GM20431 (cell line): ENCODE data around the gene TACSTD2.
"Not testable (repeated sequence)": the region's sequence is repeated elsewhere in the genome, so short reads cannot be mapped to it uniquely, and the experiment has no call there.

Experiments used
- in situ Hi-C: fragments of 300-500 bp; cut with MseI, MboI; formaldehyde crosslinking; loops from one replicate; pipeline ENCODE4 v1.15.0; 2020; ENCODE audit warnings: low sequenced_read_pairs; ENCODE audit not compliant: unreplicated experiment

The TACSTD2 gene

DNA sequence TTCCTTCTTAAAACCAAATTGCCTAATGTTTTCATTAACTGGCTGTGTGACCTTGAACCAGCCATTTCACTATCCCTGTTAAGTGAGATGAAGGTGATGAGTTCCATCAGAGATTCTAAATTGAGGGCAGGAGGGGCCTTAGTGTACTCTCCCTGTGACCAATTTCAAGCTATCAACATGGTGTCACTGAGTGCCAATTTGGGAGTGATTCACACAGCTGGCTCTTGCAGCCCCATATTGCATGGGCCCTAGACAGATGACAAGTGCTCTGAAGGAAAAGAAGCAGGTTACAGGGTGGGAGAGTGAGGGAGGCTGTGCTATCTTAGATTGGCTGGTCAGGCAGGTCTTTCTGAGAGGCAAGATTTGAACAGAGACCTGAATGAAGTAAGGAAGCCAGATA is 13.0 kb upstream of the TACSTD2 start:
- in situ Hi-C loops, result no loop called here

DNA sequence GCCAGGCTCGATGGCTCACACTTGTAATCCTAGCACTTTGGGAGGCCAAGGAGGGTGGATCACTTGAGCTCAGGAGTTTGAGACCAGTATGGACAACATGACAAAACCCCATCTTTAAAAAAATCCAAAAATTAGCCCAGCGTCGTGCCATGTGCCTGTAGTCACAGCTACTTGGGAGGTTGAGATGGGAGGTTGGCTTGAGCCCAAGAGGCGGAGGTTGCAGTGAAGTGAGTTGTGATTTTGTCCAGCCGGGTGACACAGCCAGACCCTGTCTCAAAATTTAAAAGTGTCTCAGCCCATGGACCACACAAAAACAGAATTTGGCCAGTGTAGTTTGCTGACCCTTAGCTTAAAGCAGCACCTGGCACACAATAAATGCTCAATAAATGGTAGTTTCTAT is 11.3 kb upstream of the TACSTD2 start:
- in situ Hi-C loops, result no loop called here

DNA sequence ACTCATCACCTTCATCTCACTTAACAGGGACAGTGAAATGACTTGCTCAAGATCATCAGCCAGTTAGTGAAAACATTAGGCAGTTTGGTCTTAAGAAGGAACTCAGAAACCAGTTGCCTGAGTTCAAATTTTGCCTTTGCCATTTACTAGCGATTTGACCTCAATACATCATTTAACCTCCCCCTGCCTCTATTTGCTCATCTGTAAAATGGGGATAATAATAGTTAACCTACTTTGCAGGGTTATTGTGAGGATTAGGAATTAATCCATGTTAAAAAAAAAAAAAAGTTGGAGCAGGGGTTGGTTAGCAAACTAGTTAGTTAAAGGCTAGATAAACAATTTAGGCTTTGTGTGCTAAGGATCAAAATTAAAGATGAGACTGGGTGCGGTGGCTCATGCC is 10.6 kb upstream of the TACSTD2 start:
- in situ Hi-C loops, result no loop called here

DNA sequence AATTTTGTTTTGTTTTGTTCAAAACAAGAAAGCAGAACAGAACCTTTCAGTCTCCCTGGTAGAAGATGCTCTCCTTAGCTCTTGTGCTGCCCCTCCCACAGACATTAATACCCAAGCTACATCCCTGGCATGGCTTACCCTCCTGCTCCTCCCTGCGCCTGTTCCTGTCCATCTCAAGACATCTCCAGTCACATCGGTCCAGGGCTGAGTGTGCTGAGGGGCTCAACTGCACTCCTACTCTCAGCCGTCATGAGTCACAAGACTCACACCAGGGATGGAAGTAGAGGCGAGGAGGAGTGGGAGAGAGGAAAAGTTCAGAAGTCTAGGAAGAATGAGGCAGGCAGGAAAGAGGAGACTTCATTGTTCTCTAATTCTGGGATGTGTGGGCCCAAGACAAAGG is 9.2 kb upstream of the TACSTD2 start:
- in situ Hi-C loops, result no loop called here

DNA sequence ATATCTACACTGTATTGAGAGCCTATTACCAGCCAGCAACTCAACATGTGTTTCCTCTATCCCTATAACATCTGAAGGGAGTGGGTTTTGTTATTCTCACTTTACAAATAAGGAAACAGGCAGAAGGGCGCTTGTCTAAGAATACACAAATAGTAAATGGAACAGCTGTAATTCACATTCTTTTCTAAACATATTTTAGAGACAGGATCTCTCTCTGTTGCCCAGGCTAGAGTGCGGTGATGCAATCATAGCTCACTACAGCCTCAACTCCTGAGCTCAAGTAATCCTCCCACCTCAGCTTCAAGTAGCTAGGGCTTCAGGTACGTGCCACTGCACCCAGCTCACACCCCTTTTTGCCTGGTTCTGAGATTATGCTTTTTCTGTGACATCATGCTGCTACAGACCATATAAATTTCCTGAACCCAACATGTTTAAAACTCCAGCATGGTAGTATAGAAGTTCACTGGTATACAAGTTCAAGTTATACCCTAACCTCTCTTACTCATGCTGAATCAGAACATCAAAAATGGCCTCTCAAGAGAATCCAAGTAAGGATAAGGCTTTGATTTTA is 8.6 kb upstream of the TACSTD2 start:
- in situ Hi-C loops, result no loop called here

DNA sequence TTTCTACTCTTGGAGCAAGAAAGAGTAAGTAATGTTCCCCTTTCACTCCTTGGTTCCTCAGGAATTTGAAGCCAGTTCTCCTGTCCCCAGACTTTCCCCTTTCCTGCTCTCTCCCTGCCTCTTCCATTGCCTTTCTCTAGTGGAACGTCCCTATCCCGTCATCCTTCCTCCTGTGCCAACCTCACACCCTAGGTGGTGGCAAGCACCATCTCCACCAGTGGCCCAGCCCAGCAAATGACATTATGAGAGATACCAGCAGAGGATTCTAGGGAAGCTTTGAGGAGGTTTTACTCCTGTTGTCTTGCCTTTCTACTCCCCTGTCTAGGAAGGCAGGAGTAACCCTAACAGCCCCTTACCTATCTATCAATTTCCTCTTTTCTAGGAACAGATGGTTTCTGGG is 8.1 kb upstream of the TACSTD2 start:
- in situ Hi-C loops, result no loop called here

DNA sequence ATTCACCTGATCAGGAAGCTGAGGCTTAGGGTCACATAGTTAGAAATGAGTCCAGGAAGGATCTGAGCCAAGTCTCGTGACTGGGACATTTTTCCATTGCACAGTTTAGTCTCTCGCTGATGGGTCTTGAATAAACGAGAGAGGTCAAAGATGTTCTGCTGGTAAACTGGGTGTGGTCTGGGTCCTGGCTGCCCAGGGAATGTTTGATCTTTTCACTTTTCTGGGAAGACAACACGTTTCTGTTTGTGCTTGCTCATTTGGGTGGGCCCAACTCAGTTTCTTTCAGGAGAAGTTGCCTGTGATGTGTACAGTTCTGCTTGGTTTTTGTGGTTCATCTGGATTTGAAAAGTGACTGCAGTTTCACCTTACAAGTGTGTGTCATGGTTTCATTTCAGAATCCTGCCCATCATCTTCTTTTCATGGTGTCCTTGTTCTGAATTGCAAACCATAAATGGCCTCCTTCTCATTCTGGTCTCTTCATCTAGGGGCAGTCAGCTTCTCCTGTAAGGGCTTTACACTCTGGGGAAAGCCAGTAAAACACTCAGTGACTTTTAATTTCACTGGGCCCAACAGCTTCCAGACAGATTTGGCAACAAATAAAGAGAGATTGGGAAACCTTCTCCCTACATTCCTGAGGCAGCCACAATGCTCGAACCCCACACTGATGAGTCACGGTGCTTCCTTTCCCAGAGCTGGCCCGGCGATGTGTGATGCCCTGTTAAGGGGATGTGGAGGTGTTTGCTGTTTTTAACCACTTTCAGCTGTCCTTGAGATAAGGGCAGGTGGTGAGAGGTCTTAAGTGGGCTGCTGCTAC is 7.2 kb upstream of the TACSTD2 start:
- in situ Hi-C loops, result no loop called here

DNA sequence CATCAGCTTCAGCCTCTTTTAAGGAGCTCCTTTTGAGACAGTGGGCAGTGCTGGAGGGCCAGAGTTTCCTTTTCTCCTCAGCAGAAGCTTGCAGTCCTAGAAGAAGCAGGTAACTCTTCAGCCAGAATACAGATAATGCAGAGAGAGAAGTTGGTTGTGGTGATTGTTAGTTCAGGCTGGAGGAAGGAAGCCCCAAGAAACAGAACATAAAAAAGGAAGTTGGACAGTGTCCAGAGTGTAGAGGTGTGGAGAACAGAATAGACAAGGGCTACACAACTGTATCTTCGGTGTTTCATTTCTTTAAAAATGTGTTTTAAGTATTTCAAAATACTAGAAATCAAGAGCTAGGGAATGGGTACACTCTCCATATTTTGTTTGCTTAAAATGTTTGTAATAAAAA is 6.4 kb upstream of the TACSTD2 start:
- in situ Hi-C loops, result no loop called here

DNA sequence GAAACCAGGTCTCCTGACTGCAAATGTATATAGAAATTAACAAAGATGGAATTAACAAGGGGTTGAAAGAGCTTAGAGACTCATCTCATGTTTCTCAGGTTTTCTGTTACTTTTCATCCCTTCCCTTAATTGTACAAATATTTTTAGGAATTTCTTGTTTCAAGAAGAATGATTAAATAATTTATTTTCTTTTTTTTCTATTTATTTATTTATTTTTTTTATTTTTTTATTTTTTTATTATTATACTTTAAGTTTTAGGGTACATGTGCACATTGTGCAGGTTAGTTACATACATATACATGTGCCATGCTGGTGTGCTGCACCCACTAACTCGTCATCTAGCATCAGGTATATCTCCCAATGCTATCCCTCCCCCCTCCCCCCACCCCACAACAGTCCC is 5.1 kb upstream of the TACSTD2 start:
- in situ Hi-C loops, result not testable (repeated sequence)

DNA sequence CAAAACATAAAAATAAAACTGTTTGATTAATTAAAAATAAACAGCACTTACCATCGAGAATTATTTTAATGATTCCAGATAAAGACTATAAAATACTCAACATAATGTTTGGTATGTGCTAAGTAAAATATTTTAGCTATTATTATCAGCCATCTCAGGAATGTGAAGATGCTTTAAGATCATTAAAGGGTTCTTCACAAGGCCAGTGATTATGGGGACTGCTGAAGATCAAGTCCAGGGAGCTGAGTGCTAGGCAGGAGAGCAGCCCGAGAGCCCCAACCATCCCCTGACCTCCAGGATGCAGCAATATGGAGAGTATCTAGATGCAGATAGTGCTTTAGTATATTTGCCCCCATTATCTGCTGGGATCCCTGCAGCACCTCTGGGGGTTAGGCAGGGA is 4.6 kb upstream of the TACSTD2 start:
- in situ Hi-C loops, result no loop called here

DNA sequence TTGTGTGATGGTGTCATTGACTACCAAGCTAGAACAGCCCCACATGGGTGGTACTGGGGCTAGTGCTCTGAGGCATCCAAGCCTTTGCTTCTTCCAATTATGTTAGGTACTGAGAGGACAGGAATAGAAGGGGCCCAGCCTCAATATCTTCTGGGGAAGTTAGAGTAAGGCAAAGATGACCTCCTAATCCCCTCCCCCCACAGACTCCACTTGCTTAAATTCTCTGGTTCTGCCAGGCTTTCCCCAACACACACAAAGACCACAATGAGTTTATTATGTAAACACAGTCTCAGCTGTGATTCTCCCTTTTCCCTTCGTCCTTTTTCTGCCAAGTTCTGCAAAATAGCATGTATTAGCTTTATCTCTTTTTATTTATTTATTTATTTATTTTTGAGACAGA is 3.1 kb upstream of the TACSTD2 start:
- in situ Hi-C loops, result no loop called here

DNA sequence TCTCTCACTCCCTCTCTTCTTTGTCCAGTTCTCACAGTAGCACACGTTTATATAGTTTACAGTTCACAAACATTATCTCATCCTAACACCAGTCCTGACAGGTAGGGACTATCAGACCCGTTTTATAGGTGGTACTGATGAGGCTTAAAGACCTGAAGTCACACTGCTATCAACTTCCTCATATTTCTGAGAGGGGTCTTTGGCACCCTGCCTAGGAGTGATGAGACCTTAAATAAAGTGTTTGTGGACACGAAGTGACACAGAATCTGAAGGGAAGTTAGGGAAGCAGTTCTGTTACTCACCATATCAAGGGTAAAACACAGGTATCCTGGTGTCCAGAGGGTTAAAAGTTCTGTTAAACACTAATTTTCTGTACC is 590 bp upstream of the TACSTD2 start:
- in situ Hi-C loops, result no loop called here

DNA sequence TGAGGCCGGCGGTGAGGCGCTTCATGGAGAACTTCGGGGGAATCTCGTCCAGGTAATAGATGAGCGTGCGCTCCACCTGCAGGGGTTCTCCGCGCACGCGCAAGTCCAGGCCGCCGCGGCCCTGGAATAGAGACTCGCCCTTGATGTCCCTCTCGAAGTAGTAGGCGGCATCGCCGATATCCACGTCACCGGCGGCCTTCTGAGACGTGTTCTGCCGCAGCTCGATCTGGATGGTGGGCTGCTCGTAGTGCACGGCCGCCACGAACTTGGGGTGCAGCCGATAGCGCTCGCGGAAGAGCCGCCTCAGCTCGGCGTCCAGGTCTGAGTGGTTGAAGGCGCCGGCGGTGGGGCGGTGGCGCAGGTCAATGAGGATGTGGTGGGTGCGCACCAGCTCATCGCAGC is 726 bp downstream of the TACSTD2 start:
- in situ Hi-C loops, result no loop called here

DNA sequence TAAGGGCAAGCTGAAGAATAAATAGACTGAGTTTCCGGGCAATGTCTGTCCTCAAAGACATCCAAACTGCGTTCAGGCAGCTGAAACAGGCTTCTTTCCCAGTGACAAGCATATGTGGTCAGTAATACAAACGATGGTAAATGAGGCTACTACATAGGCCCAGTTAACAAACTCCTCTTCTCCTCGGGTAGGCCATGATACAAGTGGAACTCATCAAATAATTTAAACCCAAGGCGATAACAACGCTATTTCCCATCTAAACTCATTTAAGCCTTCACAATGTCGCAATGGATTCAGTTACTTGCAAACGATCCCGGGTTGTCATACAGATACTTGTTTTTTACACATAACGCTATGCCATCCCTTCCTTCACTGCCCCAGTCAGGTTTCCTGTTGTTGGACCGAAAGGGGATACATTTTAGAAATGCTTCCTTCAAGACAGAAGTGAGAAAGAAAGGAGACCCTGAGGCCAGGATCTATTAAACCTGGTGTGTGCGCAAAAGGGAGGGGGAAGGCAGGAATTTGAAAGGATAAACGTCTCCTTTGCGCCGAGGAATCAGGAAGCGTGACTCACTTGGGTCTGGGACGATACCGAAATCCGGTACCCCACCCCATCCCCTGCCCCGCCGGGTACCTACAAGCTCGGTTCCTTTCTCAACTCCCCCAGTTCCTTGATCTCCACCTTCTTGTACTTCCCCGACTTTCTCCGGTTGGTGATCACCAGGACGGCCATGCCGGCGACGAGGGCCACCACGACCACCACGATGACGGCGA is 1.3 kb downstream of the TACSTD2 start:
- in situ Hi-C loops, result no loop called here

DNA sequence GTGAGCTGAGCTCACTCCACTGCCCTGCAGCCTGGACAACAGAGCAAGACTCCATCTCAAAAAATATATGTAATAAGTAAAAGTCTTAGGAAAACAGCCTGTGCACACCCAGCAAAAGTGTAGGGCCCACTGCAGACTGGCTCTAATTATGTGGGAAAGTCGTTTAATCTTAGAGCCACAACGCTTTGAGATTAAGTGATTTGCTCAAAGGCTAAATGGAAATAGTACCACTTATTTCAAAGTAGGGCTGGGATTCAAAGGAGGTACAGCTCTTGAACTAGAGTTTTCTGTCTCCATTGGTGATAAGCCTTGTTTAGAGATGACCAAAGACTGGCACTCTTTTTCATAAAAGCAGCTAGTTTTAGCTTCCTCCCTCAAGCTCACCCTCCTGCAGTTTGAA is 2.2 kb downstream of the TACSTD2 start:
- in situ Hi-C loops, result no loop called here

DNA sequence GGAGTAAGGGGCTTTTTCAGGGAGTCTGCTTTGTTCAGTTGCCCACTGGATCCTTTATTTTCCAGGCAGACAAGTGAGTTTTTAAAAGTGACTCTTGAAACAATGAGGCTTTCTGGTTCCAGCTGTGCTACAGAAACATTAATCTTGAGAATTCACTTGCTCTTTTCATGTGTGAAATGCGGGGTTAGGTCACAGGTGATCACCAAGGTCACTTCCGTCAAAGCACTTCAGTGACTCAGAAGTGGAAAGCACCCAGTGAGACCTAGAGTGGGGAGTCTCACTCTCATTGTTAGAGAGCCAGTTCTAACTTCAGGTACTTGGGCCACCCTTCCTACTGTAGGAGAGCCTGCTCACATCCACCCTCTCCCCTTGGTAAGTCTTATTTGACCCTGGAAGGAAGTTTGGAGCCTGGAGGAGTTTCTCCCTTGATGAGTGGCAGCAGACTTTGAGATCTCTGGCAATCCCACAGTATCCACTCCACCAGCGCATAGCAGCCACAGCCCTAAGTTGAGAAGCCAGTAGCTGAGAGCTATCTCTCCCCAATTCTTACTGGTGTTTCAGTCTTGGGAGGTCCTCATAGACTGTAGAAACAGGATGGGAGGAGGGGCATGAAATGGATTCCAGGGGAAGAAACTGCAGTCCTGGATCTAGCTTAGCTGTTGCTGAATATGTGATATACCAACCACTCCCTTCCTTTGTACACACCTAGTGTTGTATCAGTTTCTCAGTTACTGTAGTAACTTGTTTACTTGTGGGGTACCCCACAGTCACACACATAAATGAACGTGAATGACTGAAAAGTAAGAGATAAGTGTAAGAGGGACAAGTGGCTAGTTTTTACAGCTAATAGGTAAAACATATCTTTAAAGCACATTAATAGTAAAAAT is 3.1 kb downstream of the TACSTD2 start:
- in situ Hi-C loops, result no loop called here

DNA sequence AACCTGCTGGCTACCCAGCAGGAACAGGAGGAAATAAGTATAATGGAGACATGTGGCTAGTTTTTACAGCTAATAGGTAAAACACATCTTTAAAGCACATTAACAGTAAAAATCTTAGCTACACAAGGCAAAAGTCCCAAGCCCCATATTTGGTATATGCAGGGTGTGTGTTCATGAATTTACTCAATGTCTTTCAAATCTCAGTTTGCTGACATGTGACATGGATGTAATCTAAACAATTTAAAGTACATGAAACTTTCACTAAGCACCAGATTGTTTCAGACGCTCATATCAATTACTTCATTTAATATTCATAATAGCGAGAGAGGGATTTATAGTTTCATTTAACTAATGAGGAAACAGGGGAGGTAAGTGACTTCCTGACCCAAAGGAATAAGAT is 3.9 kb downstream of the TACSTD2 start:
- in situ Hi-C loops, result no loop called here

DNA sequence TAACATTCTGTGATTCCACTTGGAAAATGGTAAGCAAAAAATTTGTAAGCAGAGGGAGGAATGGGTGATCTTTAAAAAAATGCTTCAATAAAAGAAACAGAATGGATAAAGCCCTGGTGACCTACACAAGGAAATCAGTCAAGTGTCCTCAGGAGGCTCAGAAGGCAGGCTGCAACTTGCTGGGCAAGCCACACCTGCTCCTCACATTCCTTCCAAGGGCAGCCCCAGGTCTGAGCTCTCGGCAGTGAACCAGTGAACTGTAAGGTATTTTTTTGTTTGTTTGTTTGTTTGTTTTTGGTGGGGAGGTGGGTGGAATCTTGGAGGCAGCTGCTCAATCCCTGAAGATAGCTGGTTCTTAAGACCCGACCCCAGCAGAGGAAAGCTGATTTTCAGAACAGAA is 4.4 kb downstream of the TACSTD2 start:
- in situ Hi-C loops, result no loop called here

DNA sequence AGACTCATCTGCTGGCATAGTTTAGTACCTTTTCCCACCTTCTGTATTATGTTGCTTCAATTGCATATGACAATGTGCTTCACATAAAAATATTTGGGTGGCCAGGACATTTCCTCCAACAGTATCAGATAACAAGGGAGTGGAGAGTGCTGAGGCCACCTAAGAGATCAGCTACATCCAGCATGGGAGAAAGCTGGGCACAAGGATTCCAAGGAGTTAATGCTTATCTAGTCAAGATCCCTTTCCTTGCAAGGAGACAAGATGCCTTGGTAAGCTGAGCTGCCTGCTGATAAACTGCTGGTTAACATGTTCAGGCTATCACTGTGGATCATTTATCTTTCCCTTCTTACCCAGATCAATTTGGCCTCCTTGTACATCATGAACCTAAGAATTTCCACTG is 5.4 kb downstream of the TACSTD2 start:
- in situ Hi-C loops, result no loop called here

DNA sequence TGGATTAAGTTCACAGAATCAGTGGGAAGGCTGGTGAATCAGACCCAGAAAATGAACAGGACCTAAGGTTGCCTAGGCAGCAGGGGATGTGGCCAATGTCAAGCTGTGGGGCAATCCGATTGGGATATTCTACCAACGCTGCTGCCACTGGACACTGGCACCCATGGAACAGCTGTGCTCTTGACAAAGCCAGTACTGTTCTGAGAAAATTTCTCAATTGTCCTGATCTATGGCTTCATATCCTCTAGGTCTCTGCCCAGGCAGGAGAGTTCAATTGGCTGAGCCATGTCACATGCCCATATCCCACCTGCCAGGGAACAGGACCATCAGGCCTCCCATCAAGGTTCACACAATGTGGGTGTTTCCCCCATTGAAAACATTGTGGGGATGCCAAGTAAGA is 6.2 kb downstream of the TACSTD2 start:
- in situ Hi-C loops, result no loop called here
